OCI-LY7 (cell line): ENCODE measurements around the gene CORO2A. TPM values are rescaled to one million over a fixed set of nuclear protein-coding genes. Genes with fewer than 3 reads are reported as not detected.

Experiments
- BruUV-seq: library from RNA; stranded (reverse); fragments of 400-500 nt; replicated peaks from 2 replicates; lab custom pipeline; 2021; lab: Mats Ljungman, UMichigan
- CTCF ChIA-PET: fragments of 300-600 bp; sonication (Branson Sonifier 250); formaldehyde crosslinking; loops from one replicate; lab custom pipeline; 2022; ENCODE audit warnings: antibody characterized with exemption; ENCODE audit not compliant: unreplicated experiment; lab: Charles Lee
- POLR2A ChIA-PET: fragments of 300-600 bp; sonication (Branson Sonifier 250); formaldehyde crosslinking; loops from one replicate; lab custom pipeline; 2022; ENCODE audit warnings: antibody characterized with exemption; lab: Charles Lee
- DNase-seq: peaks from one replicate; pipeline ENCODE4 v3.0.0-alpha.2; 2015; ENCODE audit warnings: low spot score
- H2AFZ ChIP-seq: fragments of 200-600 bp; sonication (generic), shearing (Covaris generic); 2 replicates; pipeline ENCODE4 v1.6.1; 2014; ENCODE audit warnings: mild to moderate bottlenecking, antibody characterized with exemption, low read length, moderate library complexity
- H3K27ac ChIP-seq: fragments of 200-600 bp; sonication (generic); 2 replicates; pipeline ENCODE4 v1.5.1; 2014; ENCODE audit warnings: mixed run types, low read depth, mild to moderate bottlenecking, moderate library complexity, low read length, inconsistent platforms; ENCODE audit not compliant: poor library complexity, severe bottlenecking
- H3K36me3 ChIP-seq: fragments of 200-600 bp; sonication (generic); 2 replicates; pipeline ENCODE4 v1.6.1; 2014; ENCODE audit warnings: mild to moderate bottlenecking, antibody characterized with exemption, low read length, moderate library complexity, mixed read lengths; ENCODE audit not compliant: insufficient read depth
- H3K4me1 ChIP-seq: fragments of 200-600 bp; sonication (generic); 2 replicates; pipeline ENCODE4 v1.5.1; 2014; ENCODE audit warnings: mild to moderate bottlenecking, low read length; ENCODE audit not compliant: insufficient read depth, poor library complexity, severe bottlenecking
- H3K4me2 ChIP-seq: fragments of 200-600 bp; sonication (generic); 2 replicates; pipeline ENCODE4 v1.6.1; 2014; ENCODE audit warnings: mild to moderate bottlenecking, low read length
- H3K4me3 ChIP-seq: fragments of 200-600 bp; sonication (generic); 2 replicates; pipeline ENCODE4 v1.5.1; 2014; ENCODE audit warnings: mild to moderate bottlenecking, low read depth, low read length; ENCODE audit not compliant: poor library complexity, severe bottlenecking
- H3K79me2 ChIP-seq: fragments of 200-600 bp; sonication (generic); 2 replicates; pipeline ENCODE4 v1.6.1; 2016; ENCODE audit warnings: low read depth, mild to moderate bottlenecking, low read length, moderate library complexity, mixed read lengths; ENCODE audit not compliant: insufficient read depth
- H3K9me2 ChIP-seq: fragments of 200-600 bp; sonication (generic); 2 replicates; pipeline ENCODE4 v1.6.1; 2016; ENCODE audit warnings: mild to moderate bottlenecking, low read length, mixed read lengths; ENCODE audit not compliant: insufficient read depth
- H3K9me3 ChIP-seq: fragments of 200-600 bp; sonication (generic); 2 replicates; pipeline ENCODE4 v1.6.1; 2014; ENCODE audit warnings: mild to moderate bottlenecking, mixed run types, low read length, mixed read lengths
- H4K20me1 ChIP-seq: fragments of 200-600 bp; sonication (generic); 2 replicates; pipeline ENCODE4 v1.6.1; 2014; ENCODE audit warnings: mild to moderate bottlenecking, antibody characterized with exemption, low read length, moderate library complexity, mixed read lengths; ENCODE audit not compliant: insufficient read depth
- EZH2phosphoT487 ChIP-seq: fragments of 200-600 bp; sonication (generic); IDR thresholded peaks from 2 replicates; pipeline ENCODE4 v1.6.1; 2018; ENCODE audit warnings: low read depth, borderline replicate concordance, mild to moderate bottlenecking, mixed run types, antibody characterized with exemption, low read length, moderate library complexity, mixed read lengths
- intact Hi-C: fragments of 100-400 bp; cut with micrococcal nuclease; formaldehyde crosslinking; loops from one replicate; pipeline ENCODE4 v1.10.0; 2022; ENCODE audit not compliant: unreplicated experiment
- total RNA-seq, 2 experiments: library from RNA; depleted of rRNA in 1 of 2; stranded (reverse); fragments of >200 nt in 1 of 2; shearing (Covaris generic) in 1 of 2; gene quantifications; 2 replicates each; pipeline ENCODE4 v1.2.3, GENCODE V29; 2014 to 2022
- TF ChIP-seq, protein P1 (sequence below): fragments of 200-600 bp; sonication (generic); conservative IDR thresholded peaks from 2 replicates; pipeline ENCODE4 v1.5.1; 2014; ENCODE audit warnings: mild to moderate bottlenecking, antibody characterized with exemption, low read length, moderate library complexity, mixed read lengths

CORO2A gene
- total RNA-seq, 2 experiments from 2014 or later: 1.8 to 3.9 TPM

DNA sequence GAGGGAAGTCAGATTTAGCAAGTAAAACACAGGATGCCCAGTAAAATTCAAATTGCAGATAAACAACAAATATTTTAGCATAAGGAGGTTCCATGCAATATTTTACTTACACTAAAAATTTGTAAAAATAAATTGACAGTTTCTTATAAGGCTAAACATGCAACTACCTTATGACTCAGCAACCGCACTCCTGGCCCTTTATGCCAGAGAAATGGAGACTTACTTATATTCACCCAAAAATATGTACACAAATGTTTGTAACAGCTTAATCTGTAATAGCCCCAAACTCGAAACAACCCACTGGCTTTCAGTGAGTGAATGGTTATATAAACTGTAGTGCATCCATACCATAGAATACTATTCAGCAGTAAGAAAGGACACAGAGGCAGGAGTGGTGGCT lies 44.9 kb downstream of the CORO2A start:
- Histone ChIP-seq H3K36me3 (no peaks in the 10 kb centered on the region), H3K79me2 (no peaks in the 10 kb centered on the region), H3K9me2 (no peaks in the 10 kb centered on the region), H3K4me1 (no peaks in the 10 kb centered on the region), H2AFZ (no peak overlapping the region), H3K27ac (no peak overlapping the region), H4K20me1 (no peaks in the 10 kb centered on the region), H3K9me3 (no peaks in the 10 kb centered on the region), H3K4me3 (no peak overlapping the region), H3K4me2 (no peak overlapping the region)
- CTCF ChIA-PET: no interaction called here
- BruUV-seq: no TSS peak
- DNase-seq: no peak
- POLR2A ChIA-PET: interaction anchor here (0.6 to 1.0 kb wide), 3 partner anchors 19 to 39 kb away, joined by 3 to 7 read pairs (median 3); partner anchors contain the start of gene TRIM14
- intact Hi-C loops: no loop called here
- TF ChIP-seq, protein P1, sequence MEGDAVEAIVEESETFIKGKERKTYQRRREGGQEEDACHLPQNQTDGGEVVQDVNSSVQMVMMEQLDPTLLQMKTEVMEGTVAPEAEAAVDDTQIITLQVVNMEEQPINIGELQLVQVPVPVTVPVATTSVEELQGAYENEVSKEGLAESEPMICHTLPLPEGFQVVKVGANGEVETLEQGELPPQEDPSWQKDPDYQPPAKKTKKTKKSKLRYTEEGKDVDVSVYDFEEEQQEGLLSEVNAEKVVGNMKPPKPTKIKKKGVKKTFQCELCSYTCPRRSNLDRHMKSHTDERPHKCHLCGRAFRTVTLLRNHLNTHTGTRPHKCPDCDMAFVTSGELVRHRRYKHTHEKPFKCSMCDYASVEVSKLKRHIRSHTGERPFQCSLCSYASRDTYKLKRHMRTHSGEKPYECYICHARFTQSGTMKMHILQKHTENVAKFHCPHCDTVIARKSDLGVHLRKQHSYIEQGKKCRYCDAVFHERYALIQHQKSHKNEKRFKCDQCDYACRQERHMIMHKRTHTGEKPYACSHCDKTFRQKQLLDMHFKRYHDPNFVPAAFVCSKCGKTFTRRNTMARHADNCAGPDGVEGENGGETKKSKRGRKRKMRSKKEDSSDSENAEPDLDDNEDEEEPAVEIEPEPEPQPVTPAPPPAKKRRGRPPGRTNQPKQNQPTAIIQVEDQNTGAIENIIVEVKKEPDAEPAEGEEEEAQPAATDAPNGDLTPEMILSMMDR: no peak
- TF ChIP-seq EZH2phosphoT487: no peak

DNA sequence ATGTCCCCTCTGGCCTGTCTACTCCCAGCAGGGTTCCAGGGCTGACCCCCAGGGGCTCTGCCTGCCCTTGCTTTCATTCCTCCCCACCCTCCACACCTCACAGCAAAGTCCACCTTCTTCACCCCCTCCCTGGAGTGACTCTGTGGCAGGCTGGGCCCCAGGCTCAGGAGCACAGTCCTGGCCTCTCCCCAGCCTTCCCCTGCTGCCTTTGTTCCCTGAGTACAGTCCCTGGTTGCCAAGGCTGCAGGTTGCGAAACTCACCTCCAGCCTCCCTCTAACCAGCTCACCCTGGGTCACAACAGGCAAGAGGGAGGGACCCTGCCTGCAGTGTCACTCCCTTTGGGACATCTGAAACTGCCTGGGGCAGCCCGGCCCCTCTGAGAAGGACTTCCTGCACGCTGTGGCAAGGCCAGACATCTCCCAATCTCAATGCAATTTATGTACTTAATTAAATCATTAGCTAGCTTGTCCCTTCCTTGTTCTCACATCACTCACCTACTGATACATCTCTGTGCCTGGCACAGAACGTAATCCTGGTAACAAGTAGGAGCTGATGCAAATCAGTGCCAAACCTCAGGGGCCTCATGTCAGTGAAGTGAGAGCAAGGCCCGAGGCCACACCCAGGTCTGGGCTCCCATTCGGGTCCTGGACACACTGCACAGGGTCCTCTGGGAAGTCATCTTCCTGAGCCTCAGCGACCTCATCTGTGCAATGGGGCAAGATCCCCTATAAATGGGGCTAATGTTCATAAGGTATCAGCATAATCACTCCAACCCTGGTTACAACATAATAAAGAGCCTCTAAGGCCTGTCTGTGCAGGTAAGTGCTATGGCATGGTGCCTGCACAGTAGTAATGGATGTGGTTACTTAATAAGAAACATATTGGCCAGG lies 46.1 kb downstream of the CORO2A start:
- Histone ChIP-seq H2AFZ (no peak overlapping the region), H3K4me2 (no peak overlapping the region), H3K27ac (no peak overlapping the region), H4K20me1 (no peaks in the 10 kb centered on the region), H3K4me1 (no peaks in the 10 kb centered on the region), H3K36me3 (no peaks in the 10 kb centered on the region), H3K4me3 (no peak overlapping the region), H3K9me3 (no peaks in the 10 kb centered on the region), H3K9me2 (no peaks in the 10 kb centered on the region), H3K79me2 (no peaks in the 10 kb centered on the region)
- intact Hi-C loops: no loop called here
- BruUV-seq: no TSS peak
- ChIA-PET CTCF (no interaction called here), POLR2A (interaction anchor here (1.0 kb wide), 1 partner anchor 13 kb away, joined by 3 read pairs; no protein-coding TSS in a partner anchor)
- TF ChIP-seq, protein P1: no peak
- no peak for TF ChIP-seq EZH2phosphoT487
- DNase-seq: no peak

DNA sequence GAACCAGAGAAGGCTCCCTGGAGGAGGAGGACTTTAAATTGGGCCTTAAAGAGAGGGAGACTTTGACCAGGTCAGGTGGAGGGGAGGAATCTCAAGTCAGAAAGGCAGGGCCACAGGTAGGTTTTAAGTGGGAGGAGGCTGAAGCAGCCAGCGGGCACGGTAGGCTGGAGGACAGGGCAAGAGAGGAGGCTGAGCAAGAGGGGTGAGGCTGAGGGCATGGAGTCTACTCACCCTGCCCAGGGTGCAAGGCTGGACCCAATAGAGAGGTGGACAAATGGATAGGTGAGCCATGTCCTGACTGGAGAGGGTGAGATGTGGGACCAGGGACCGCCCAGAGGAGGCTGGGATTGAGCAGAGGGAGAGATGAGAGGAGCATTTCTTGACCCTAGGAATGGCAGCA lies 47.8 kb downstream of the CORO2A start:
- H3K79me2 ChIP-seq: no peaks in the 10 kb centered on the region
- H3K9me2 ChIP-seq: no peaks in the 10 kb centered on the region
- H3K36me3 ChIP-seq: no peaks in the 10 kb centered on the region
- BruUV-seq: no TSS peak
- intact Hi-C loops: no loop called here
- no peak for DNase-seq
- no peak overlapping the region for H3K27ac ChIP-seq
- H2AFZ ChIP-seq: no peak overlapping the region
- ChIA-PET POLR2A (interaction anchor here (0.6 to 0.7 kb wide), 2 partner anchors 23 to 121 kb away, joined by 3 read pairs; no protein-coding TSS in a partner anchor), CTCF (interaction anchor here (0.6 kb wide), 1 partner anchor 105 kb away, joined by 5 read pairs; no protein-coding TSS in a partner anchor)
- H3K9me3 ChIP-seq: no peaks in the 10 kb centered on the region
- no peak overlapping the region for H3K4me2 ChIP-seq
- no peak for TF ChIP-seq EZH2phosphoT487
- TF ChIP-seq, protein P1: no peak
- no peak overlapping the region for H3K4me3 ChIP-seq
- no peaks in the 10 kb centered on the region for H4K20me1 ChIP-seq
- H3K4me1 ChIP-seq: no peaks in the 10 kb centered on the region
